Measurements from ENCODE around the gene CEP120.

DNA sequence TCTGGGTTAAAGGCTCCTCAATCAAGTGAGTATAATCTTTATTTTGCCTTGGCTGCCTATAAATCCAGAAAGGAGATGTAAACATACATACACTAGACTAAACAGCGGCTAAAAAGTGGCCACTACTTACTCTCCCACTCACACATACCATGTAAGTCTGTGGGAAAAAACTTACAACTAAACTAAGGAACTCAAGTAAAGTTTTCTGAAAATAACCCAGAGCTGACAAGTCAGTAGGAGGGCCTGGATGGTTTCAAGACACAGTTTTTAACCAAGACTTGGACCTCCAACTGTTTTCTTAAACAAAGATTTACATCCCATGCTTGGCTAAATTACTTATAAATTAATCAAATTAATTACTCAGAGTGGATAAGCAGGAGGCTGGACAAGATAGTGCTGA, 64.5 kb downstream of the CEP120 start:
- TF ChIP-seq GATA3 (IDR thresholded peaks at IDR 0.05; ENCODE audit: low read depth, low read length), result no peak
- no peak for TF ChIP-seq GATA2 (IDR thresholded peaks at IDR 0.05; ENCODE audit: low read depth, low read length)

Measured in SH-SY5Y (cell line).